Osteocyte (in vitro differentiated cells): ENCODE data around the gene ATXN3L. TPM values are rescaled to one million over a fixed set of nuclear protein-coding genes. Genes with fewer than 3 reads are reported as not detected.
"Not testable (repeated sequence)": the region's sequence is repeated elsewhere in the genome, so short reads cannot be mapped to it uniquely, and the experiment has no call there.

Source experiments
- DNase-seq: peaks from one replicate; pipeline ENCODE4 v3.0.0; 2021; ENCODE audit warnings: mixed read lengths; ENCODE audit not compliant: unreplicated experiment; ENCODE audit errors: extremely low spot score
- H3K27ac Mint-ChIP-seq: one replicate; pipeline ENCODE4 v1.8.0; 2021; ENCODE audit warnings: mild to moderate bottlenecking, mixed read lengths; ENCODE audit not compliant: unreplicated experiment
- H3K27me3 Mint-ChIP-seq: one replicate; pipeline ENCODE4 v1.8.0; 2021; ENCODE audit warnings: mixed read lengths; ENCODE audit not compliant: unreplicated experiment
- H3K36me3 Mint-ChIP-seq: one replicate; pipeline ENCODE4 v1.8.0; 2021; ENCODE audit warnings: mixed read lengths; ENCODE audit not compliant: unreplicated experiment
- H3K4me1 Mint-ChIP-seq: one replicate; pipeline ENCODE4 v1.8.0; 2021; ENCODE audit warnings: mixed read lengths; ENCODE audit not compliant: unreplicated experiment
- H3K4me3 Mint-ChIP-seq: one replicate; pipeline ENCODE4 v1.8.0; 2021; ENCODE audit warnings: mild to moderate bottlenecking, moderate library complexity, mixed read lengths; ENCODE audit not compliant: unreplicated experiment
- H3K9me3 Mint-ChIP-seq: one replicate; pipeline ENCODE4 v1.8.0; 2021; ENCODE audit warnings: mixed read lengths; ENCODE audit not compliant: unreplicated experiment
- CTCF ChIP-seq: fragments of 200-600 bp; sonication (generic); IDR thresholded peaks from 2 replicates; pipeline ENCODE4 v1.5.0; 2021; ENCODE audit warnings: antibody characterized with exemption, mild to moderate bottlenecking, moderate library complexity
- total RNA-seq: library from RNA; stranded (reverse); gene quantifications from 2 replicates; pipeline ENCODE4 v1.2.1, GENCODE V29; 2021

ATXN3L gene
- total RNA-seq, 1 donor from 2014 or later = not detected

- Mint-ChIP-seq H3K4me1 (peaks cover 2% of the 10 kb centered on the region), H3K27ac (no peak overlapping the region), H3K4me3 (no peak overlapping the region), H3K36me3 (no peaks in the 10 kb centered on the region), H3K27me3 (no peaks in the 10 kb centered on the region), H3K9me3 (peaks cover 5% of the 10 kb centered on the region)
- TF ChIP-seq CTCF = no peak
- no peak for DNase-seq
These were observed 8.3 kb downstream of the ATXN3L start for GRCh38 chrX:13311560-13311959.

- no peak overlapping the region for H3K27ac Mint-ChIP-seq
- no peak for TF ChIP-seq CTCF
These were observed 10.2 kb downstream of the ATXN3L start for GRCh38 chrX:13309631-13310030.

GRCh38 chrX:13307041-13307440 is 12.8 kb downstream of the ATXN3L start:
- H3K36me3 Mint-ChIP-seq = no peaks in the 10 kb centered on the region
- H3K4me3 Mint-ChIP-seq = no peak overlapping the region
- H3K27ac Mint-ChIP-seq = no peak overlapping the region
- H3K4me1 Mint-ChIP-seq = peaks cover 6% of the 10 kb centered on the region
- peaks cover 9% of the 10 kb centered on the region for H3K9me3 Mint-ChIP-seq
- TF ChIP-seq CTCF = no peak
- no peaks in the 10 kb centered on the region for H3K27me3 Mint-ChIP-seq
- no peak for DNase-seq

More at GRCh38 chrX:13309631-13310030, 10.2 kb downstream of the ATXN3L start:
- H3K27me3 Mint-ChIP-seq = no peaks in the 10 kb centered on the region
- DNase-seq = no peak
- H3K4me1 Mint-ChIP-seq = peaks cover 2% of the 10 kb centered on the region
- no peaks in the 10 kb centered on the region for H3K9me3 Mint-ChIP-seq
- no peaks in the 10 kb centered on the region for H3K36me3 Mint-ChIP-seq
- no peak overlapping the region for H3K4me3 Mint-ChIP-seq

- H3K36me3 Mint-ChIP-seq = no peaks in the 10 kb centered on the region
- no peak overlapping the region for H3K27ac Mint-ChIP-seq
- DNase-seq = no peak
- peaks cover 9% of the 10 kb centered on the region for H3K9me3 Mint-ChIP-seq
- H3K4me3 Mint-ChIP-seq = no peak overlapping the region
- TF ChIP-seq CTCF = no peak
- H3K4me1 Mint-ChIP-seq = peaks cover 14% of the 10 kb centered on the region
- no peaks in the 10 kb centered on the region for H3K27me3 Mint-ChIP-seq
These were observed 14.7 kb downstream of the ATXN3L start for GRCh38 chrX:13305108-13305507.

GRCh38 chrX:13304052-13304451 is 15.8 kb downstream of the ATXN3L start:
- Mint-ChIP-seq H3K4me1 (peaks cover 23% of the 10 kb centered on the region), H3K27ac (no peak overlapping the region), H3K27me3 (no peaks in the 10 kb centered on the region), H3K36me3 (no peaks in the 10 kb centered on the region), H3K9me3 (peaks cover 9% of the 10 kb centered on the region), H3K4me3 (no peak overlapping the region)
- TF ChIP-seq CTCF = no peak
- DNase-seq = no peak

GRCh38 chrX:13303248-13303647 is 16.6 kb downstream of the ATXN3L start:
- not testable (repeated sequence) for H3K27ac Mint-ChIP-seq, H3K36me3 Mint-ChIP-seq, H3K4me3 Mint-ChIP-seq, H3K27me3 Mint-ChIP-seq, DNase-seq, H3K9me3 Mint-ChIP-seq
- H3K4me1 Mint-ChIP-seq = peaks cover 25% of the 10 kb centered on the region
